H1 (cell line): ENCODE results near the gene PELI2. TPM values are rescaled to one million over a fixed set of nuclear protein-coding genes. Genes with fewer than 3 reads are reported as not detected.

Source experiments
- CTCF ChIA-PET: fragments of 300-600 bp; sonication (Branson Sonifier 250); formaldehyde crosslinking; loops from one replicate; lab custom pipeline; 2021; ENCODE audit not compliant: partially characterized antibody; lab: Charles Lee
- POLR2A ChIA-PET: fragments of 300-600 bp; sonication (Branson Sonifier 250); formaldehyde crosslinking; loops from one replicate; lab custom pipeline; 2021; ENCODE audit warnings: inconsistent platforms; ENCODE audit not compliant: partially characterized antibody; lab: Charles Lee
- DNase-seq, 2 experiments: peaks; one replicate each; pipeline versions ENCODE4 v3.0.0 to v3.0.0-alpha.2; 2010 to 2022; ENCODE audit warnings: low spot score in 2 of 2, low read depth in 1 of 2, mixed read lengths in 1 of 2
- FAIRE-seq: peaks from 2 replicates; lab custom pipeline; 2011; peaks lifted over from hg19 to GRCh38; lab: Jason Lieb, UNC
- H2AFZ ChIP-seq: 2 replicates; pipeline ENCODE4 v1.8.1; 2012; ENCODE audit warnings: low read length, inconsistent platforms
- H2AK5ac ChIP-seq: 2 replicates; pipeline ENCODE4 v1.6.1; 2013; ENCODE audit warnings: low read depth, low read length
- H2BK120ac ChIP-seq: replicated peaks from 2 replicates; pipeline ENCODE3; 2013; ENCODE audit warnings: low read depth, low read length, inconsistent platforms
- H2BK12ac ChIP-seq: 2 replicates; pipeline ENCODE4 v1.6.1; 2013; ENCODE audit warnings: low read depth, low read length
- H2BK15ac ChIP-seq: 2 replicates; pipeline ENCODE4 v1.6.1; 2013; ENCODE audit warnings: low read length
- H2BK20ac ChIP-seq: 2 replicates; pipeline ENCODE4 v1.6.1; 2013; ENCODE audit warnings: low read length
- H2BK5ac ChIP-seq: 2 replicates; pipeline ENCODE4 v1.6.1; 2013; ENCODE audit warnings: low read depth, low read length
- H3K14ac ChIP-seq: 2 replicates; pipeline ENCODE4 v1.6.1; 2013; ENCODE audit warnings: inconsistent platforms; ENCODE audit not compliant: insufficient read length
- H3K18ac ChIP-seq: 2 replicates; pipeline ENCODE4 v1.6.1; 2013; ENCODE audit warnings: low read length; ENCODE audit errors: extremely low read depth
- H3K23ac ChIP-seq: 2 replicates; pipeline ENCODE4 v1.6.1; 2013; ENCODE audit warnings: inconsistent platforms; ENCODE audit not compliant: insufficient read length
- H3K23me2 ChIP-seq: 2 replicates; pipeline ENCODE4 v1.6.1; 2013; ENCODE audit warnings: low read depth, low read length
- H3K27ac ChIP-seq: 2 replicates; pipeline ENCODE4 v1.6.1; 2011; ENCODE audit warnings: low read depth, low read length, inconsistent platforms
- H3K27me3 ChIP-seq, 4 experiments: replicated peaks in 1 of 4; 1 replicate in 1 of 4; 2 replicates in 3 of 4; pipeline versions ENCODE4 v1.6.1 to v1.8.1; 2011 to 2013; ENCODE audit warnings: low read length in 3 of 4, mild to moderate bottlenecking in 3 of 4, inconsistent platforms in 2 of 4, mixed read lengths in 2 of 4, moderate library complexity in 1 of 4; ENCODE audit not compliant: control insufficient read depth in 3 of 4, insufficient read depth in 3 of 4; ENCODE audit errors: extremely low read depth in 1 of 4
- H3K36me3 ChIP-seq, 4 experiments: 2 replicates each; pipeline versions ENCODE4 v1.6.1 to v1.8.1; 2011 to 2013; ENCODE audit warnings: mild to moderate bottlenecking in 4 of 4, low read length in 3 of 4, moderate library complexity in 2 of 4, control low read depth in 1 of 4, inconsistent platforms in 1 of 4; ENCODE audit not compliant: insufficient read depth in 4 of 4, control insufficient read depth in 2 of 4
- H3K4ac ChIP-seq: replicated peaks from 2 replicates; pipeline ENCODE3; 2013; ENCODE audit warnings: low read length, low read depth, mixed read lengths, inconsistent platforms; ENCODE audit not compliant: insufficient read length
- H3K4me1 ChIP-seq, 4 experiments: replicated peaks in 1 of 4; 1 replicate in 1 of 4; 2 replicates in 3 of 4; pipeline versions ENCODE4 v1.6.1 to v1.8.1; 2011 to 2013; ENCODE audit warnings: low read length in 3 of 4, inconsistent platforms in 2 of 4, mixed read lengths in 1 of 4; ENCODE audit not compliant: insufficient read depth in 4 of 4, control insufficient read depth in 3 of 4
- H3K4me2 ChIP-seq, 2 experiments: 2 replicates each; pipeline versions ENCODE4 v1.6.1 to v1.8.1; 2011 to 2013; ENCODE audit warnings: low read depth in 2 of 2, low read length in 2 of 2, control low read depth in 1 of 2, inconsistent platforms in 1 of 2, mild to moderate bottlenecking in 1 of 2; ENCODE audit not compliant: insufficient read depth in 1 of 2
- H3K4me3 ChIP-seq, 4 experiments: fragments of 200-600, 300-600 bp in 1 of 4; sonication (generic), shearing (Covaris generic), sonication (Bioruptor Twin) in 1 of 4; 2 replicates each; pipeline versions ENCODE4 v1.5.1 to v1.8.1; 2011 to 2016; ENCODE audit warnings: low read length in 4 of 4, low read depth in 3 of 4, control low read depth in 2 of 4, inconsistent platforms in 2 of 4, mild to moderate bottlenecking in 2 of 4, mixed read lengths in 1 of 4, moderate library complexity in 1 of 4; ENCODE audit not compliant: insufficient read depth in 2 of 4; ENCODE audit errors: extremely low read depth in 1 of 4
- H3K56ac ChIP-seq: replicated peaks from 2 replicates; pipeline ENCODE3; 2013; ENCODE audit warnings: low read depth, mild to moderate bottlenecking, mixed read lengths, low read length, inconsistent platforms; ENCODE audit not compliant: insufficient read length
- H3K79me1 ChIP-seq: 2 replicates; pipeline ENCODE4 v1.6.1; 2013; ENCODE audit warnings: low read depth, low read length, control low read depth
- H3K79me2 ChIP-seq, 2 experiments: 2 replicates each; pipeline versions ENCODE4 v1.6.1 to v1.8.1; 2012 to 2013; ENCODE audit warnings: low read length in 2 of 2, mild to moderate bottlenecking in 2 of 2, inconsistent platforms in 1 of 2; ENCODE audit not compliant: insufficient read depth in 2 of 2, control insufficient read depth in 1 of 2
- H3K9ac ChIP-seq, 4 experiments: replicated peaks in 1 of 4; 1 replicate in 1 of 4; 2 replicates in 3 of 4; pipeline versions ENCODE4 v1.6.1 to v1.8.1; 2011 to 2013; ENCODE audit warnings: low read depth in 3 of 4, low read length in 3 of 4, control low read depth in 2 of 4, mild to moderate bottlenecking in 2 of 4, moderate library complexity in 2 of 4, inconsistent platforms in 1 of 4; ENCODE audit errors: extremely low read depth in 1 of 4
- H3K9me3 ChIP-seq, 2 experiments: 2 replicates each; pipeline versions ENCODE4 v1.6.1 to v1.8.1; 2012 to 2013; ENCODE audit warnings: mild to moderate bottlenecking in 2 of 2, moderate library complexity in 2 of 2, control low read depth in 1 of 2, inconsistent platforms in 1 of 2, low read depth in 1 of 2, low read length in 1 of 2, mixed read lengths in 1 of 2; ENCODE audit not compliant: insufficient read depth in 2 of 2
- H4K20me1 ChIP-seq, 2 experiments: replicated peaks in 1 of 2; 2 replicates each; pipeline versions ENCODE3 to v1.8.1; 2011 to 2013; ENCODE audit warnings: inconsistent platforms in 2 of 2, low read length in 2 of 2, mild to moderate bottlenecking in 1 of 2; ENCODE audit not compliant: insufficient read depth in 2 of 2, control insufficient read depth in 1 of 2
- H4K5ac ChIP-seq: 2 replicates; pipeline ENCODE4 v1.6.1; 2013; ENCODE audit warnings: low read length, low read depth, mixed read lengths, inconsistent platforms; ENCODE audit not compliant: insufficient read length
- H4K8ac ChIP-seq: 2 replicates; pipeline ENCODE4 v1.8.0; 2013; ENCODE audit warnings: mild to moderate bottlenecking, moderate library complexity, low read length, inconsistent platforms; ENCODE audit not compliant: insufficient read depth; ENCODE audit errors: extremely low read depth
- H4K91ac ChIP-seq: replicated peaks from 2 replicates; pipeline ENCODE3; 2013; ENCODE audit warnings: low read length, mixed read lengths, inconsistent platforms; ENCODE audit not compliant: insufficient read length
- ASH2L ChIP-seq: fragments of 200-600, 300-600 bp; sonication (generic); IDR thresholded peaks from one replicate; pipeline ENCODE4 v1.7.1; 2017; ENCODE audit warnings: low read length
- CBX5 ChIP-seq: fragments of 300-800, 300-1000 bp; sonication (generic); IDR thresholded peaks from 2 replicates; pipeline ENCODE4 v1.7.1; 2016; ENCODE audit warnings: antibody characterized with exemption, low read length, low read depth
- MAFK ChIP-seq: IDR thresholded peaks from 2 replicates; pipeline ENCODE4 v1.6.1; 2012; ENCODE audit warnings: low read depth, mild to moderate bottlenecking, improper control_type of control experiment, low read length
- SIN3A ChIP-seq, 2 experiments: IDR thresholded peaks in 1 of 2; conservative IDR thresholded peaks in 1 of 2; 2 replicates each; pipeline ENCODE4 v1.6.1; 2011 to 2012; ENCODE audit warnings: low read length in 2 of 2, improper control_type of control experiment in 1 of 2, low read depth in 1 of 2, mild to moderate bottlenecking in 1 of 2
- WGBS, 2 experiments: shearing (Covaris generic) in 1 of 2; methylation state at CpG; one replicate each; pipeline versions ENCODE4 v1.1.6 to v1.1.7; 2013 to 2015; ENCODE audit warnings: low lambda C conversion rate in 2 of 2, mixed read lengths in 2 of 2, inconsistent platforms in 1 of 2, low coverage in 1 of 2, missing lambda C conversion rate in 1 of 2; ENCODE audit not compliant: insufficient replicate concordance in 2 of 2, insufficient coverage in 1 of 2, insufficient read length in 1 of 2; ENCODE audit errors: extremely low coverage in 1 of 2, missing lambda C conversion rate in 1 of 2; 5-methylcytosine and 5-hydroxymethylcytosine counted together
- polyA plus RNA-seq, 7 experiments: library from polyadenylated mRNA; depleted of rRNA in 3 of 7; stranded (reverse) in 5 of 7; unstranded in 2 of 7; fragments of >200 nt in 5 of 7; fragments of 200-250 nt in 2 of 7; gene quantifications; 1 replicate in 5 of 7; 2 replicates in 1 of 7; 4 replicates in 1 of 7; pipeline versions ENCODE4 v1.2.1 to v1.2.3, GENCODE V29; 2011 to 2013; ENCODE audit warnings: missing spikeins in 2 of 7, mixed read lengths in 2 of 7
- total RNA-seq: library from RNA; stranded (reverse); fragmentation: NEBNext Ultra II Directional; extraction: Animal tissue kit (Norgen Biotek cat#: 25700); gene quantifications from 2 replicates; pipeline ENCODE4 v1.2.1, GENCODE V29; 2021

PELI2 gene
- total and polyA plus RNA-seq, 2 of the 8 experiments (the other 6 are each of a cell fraction or from before 2014, with no cell fraction given): 14.6 to 25.7 TPM

DNA sequence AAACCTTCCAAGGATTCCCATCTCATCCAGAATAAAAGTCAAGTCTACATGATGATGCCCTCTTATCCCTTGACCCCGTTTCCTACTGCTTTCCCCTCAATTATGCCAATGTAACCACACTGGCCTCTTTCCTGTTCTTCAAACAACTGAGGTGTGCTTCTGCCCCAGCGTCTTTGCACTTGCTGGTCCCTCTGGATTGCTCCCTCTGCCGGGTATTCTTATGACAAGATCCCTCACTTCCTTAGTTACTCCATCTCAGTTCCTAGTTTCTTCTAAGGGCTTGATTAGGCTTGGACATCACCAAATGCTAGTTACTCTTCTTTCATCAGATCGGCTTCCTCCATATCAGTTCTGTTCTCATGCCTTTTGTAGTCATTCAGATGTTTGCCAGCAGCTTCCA lies 32.7 kb upstream of the PELI2 start:
- Histone ChIP-seq H3K4me3 (no peak overlapping the region), H2BK120ac (no peak overlapping the region), H2AK5ac (no peak overlapping the region), H4K5ac (no peak overlapping the region), H3K4me1 (peaks cover 0 to 15% (median 7%) of the 10 kb centered on the region in 4 experiments; a peak in 3 of 7 replicates), H3K79me1 (no peaks in the 10 kb centered on the region), H2BK12ac (no peak overlapping the region), H3K23me2 (0 out of 2 replicates have a peak, but pooled peaks cover 2% of the 10 kb centered on the region), H4K20me1 (no peaks in the 10 kb centered on the region), H3K56ac (no peak overlapping the region), H3K14ac (no peak overlapping the region), H2BK5ac (no peak overlapping the region), H2BK15ac (no peak overlapping the region), H3K4me2 (no peak overlapping the region), H4K8ac (no peak overlapping the region), H3K9ac (no peak overlapping the region), H3K4ac (no peak overlapping the region), H3K36me3 (no peaks in the 10 kb centered on the region), H3K18ac (no peak overlapping the region), H3K27me3 (no peaks in the 10 kb centered on the region), H2AFZ (no peak overlapping the region), H4K91ac (no peak overlapping the region), H3K79me2 (no peaks in the 10 kb centered on the region), H3K23ac (no peak overlapping the region), H3K9me3 (no peaks in the 10 kb centered on the region), H2BK20ac (no peak overlapping the region), H3K27ac (no peak overlapping the region)
- DNase-seq (no peak), FAIRE-seq (no peak)
- POLR2A ChIA-PET: no interaction called here
- CTCF ChIA-PET: no interaction called here
- 90% methylated on average over 4 of the region's 4 CpGs; no CpG with 5 or more reads in 1 of the 2 experiments for WGBS, 2 experiments
- no peak for TF ChIP-seq SIN3A (conservative IDR thresholded peaks at IDR 0.05 in 1 of 2, IDR thresholded peaks at IDR 0.05 in 1 of 2; ENCODE audit: low read depth in 1 of 2, low read length in 2 of 2)
- TF ChIP-seq CBX5: no peak
- TF ChIP-seq MAFK: no peak
- no peak for TF ChIP-seq ASH2L
